HG03097 (cell line): ENCODE data around the gene OTC.

Experiments
- ATAC-seq: cut with Tn5 transposase; IDR thresholded peaks from one replicate; pipeline ENCODE4 v1.9.1; 2021; ENCODE audit not compliant: unreplicated experiment, low FRiP score

OTC gene

DNA sequence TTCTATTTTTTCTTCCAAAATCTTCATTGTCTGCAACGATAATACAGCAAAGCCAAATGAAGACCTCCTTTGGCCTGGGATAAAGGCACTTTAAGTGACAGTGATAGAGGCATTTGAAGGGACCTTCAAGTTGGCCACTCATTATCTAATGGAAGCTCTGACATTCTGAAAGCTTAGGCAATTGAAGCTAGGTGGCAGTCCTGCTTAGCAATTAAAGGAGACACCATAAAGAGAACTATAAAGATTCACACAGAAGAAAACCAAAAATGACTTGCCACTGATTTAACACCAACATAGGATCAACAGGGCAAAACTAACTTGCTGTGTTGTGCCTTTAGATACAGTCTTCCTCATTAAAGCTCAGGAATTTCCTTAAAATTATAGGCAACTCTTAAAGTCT, 105.7 kb downstream of the OTC start:
- no peak for ATAC-seq

DNA sequence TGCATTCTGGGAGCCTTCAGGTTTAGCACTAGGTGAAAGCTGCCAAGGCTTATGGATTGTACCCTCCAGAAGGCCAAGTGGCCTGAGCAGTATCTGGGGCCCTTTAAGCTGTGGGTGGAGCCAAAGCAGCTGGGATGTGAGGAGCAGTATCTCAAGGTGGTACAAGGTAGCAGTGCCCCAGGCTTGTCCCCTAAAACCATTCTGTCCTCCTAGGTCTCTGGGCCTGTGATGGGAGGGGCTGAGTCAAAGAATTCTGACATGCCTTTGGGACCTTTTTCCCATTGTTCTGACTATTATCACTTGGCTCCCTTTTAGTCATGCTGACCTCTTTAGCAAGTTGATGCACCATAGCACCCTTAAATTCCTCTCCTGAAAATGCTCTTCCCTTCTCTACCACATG, 109.9 kb downstream of the OTC start:
- ATAC-seq: no peak

DNA sequence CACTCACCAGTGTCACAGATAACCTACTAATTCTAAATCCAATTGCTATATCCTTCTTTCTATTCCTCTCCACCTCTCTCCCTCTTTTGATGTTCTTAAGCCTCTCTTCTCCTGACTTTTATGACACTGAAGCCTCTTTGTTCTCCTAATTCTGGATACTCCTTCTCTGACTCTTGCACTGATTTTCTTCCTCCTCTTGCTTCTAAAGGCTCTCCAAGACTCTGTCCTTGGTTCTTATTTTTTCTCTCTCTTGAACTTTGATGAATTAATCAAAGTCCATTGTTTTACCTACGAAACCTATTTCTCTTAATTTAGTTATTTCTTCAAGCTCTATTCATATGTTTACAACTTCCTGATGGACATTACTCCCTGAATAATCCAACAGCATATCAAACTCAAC, 113.3 kb downstream of the OTC start:
- ATAC-seq: no peak

DNA sequence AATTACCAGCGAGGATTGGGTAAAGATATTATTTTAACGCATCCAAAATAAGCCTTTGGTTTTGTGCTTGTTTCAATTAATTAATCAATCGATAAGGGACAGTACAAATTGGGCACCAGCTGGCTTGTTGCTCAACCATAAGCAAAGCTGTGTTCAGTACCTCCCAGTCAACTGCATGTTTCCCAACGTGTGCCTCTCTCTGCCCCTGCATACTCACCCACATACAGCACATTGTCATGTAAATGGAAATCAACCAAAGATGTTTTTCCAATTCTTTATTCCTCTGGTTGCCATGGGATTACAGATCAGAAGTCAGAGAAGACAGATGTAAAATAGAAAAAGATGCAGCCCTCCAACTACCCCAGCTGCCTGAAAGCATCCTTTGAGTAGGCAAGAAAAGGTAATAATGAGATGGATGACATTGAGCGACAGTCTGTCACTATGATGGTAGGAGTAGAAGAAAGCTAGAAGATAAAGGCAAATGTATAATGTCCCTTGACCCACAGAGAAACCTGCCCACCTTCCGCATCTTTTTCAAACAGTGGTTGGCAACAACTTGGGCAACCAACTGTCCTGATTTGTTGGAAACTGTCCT, 116.3 kb downstream of the OTC start:
- ATAC-seq: no peak
